Activated naive CD8-positive, alpha-beta T cell treated with anti-CD3 and anti-CD28 coated beads, Interleukin-2, amount 50 U/mL, for 16 hours (primary cell): ENCODE results near the gene RNF112.
"Not testable (repeated sequence)": the region's sequence is repeated elsewhere in the genome, so short reads cannot be mapped to it uniquely, and the experiment has no call there.

Experiments
- DNase-seq: peaks from one replicate; pipeline ENCODE4 v3.0.0-alpha.2; 2020; ENCODE audit warnings: low read depth, low spot score

The RNF112 gene

DNA sequence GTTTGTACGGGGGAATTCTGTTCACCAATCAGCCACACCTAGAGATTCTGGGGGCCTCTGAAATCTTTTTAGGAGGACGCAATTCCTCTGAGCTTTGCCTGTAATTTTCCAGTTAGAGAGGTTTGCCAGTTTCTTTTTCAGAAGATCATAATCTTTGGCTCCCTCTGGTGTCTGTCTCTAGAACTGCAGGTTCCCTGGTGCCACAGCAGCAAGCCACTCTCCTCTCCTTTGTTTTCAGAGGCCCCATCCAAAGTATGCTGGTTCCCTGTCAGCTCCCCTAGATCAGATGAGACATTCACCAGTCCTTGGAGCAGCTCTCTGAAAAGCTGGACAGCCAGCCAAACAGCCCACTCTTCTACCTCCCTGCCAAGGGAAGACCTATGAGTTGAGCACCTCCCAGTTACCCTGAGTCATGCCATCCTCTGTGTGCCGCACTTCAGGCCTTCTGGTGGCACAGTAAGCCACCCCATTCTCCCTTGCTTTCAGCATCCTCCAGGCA is 36.1 kb downstream of the RNF112 start:
- DNase-seq: peak; percentile 37

DNA sequence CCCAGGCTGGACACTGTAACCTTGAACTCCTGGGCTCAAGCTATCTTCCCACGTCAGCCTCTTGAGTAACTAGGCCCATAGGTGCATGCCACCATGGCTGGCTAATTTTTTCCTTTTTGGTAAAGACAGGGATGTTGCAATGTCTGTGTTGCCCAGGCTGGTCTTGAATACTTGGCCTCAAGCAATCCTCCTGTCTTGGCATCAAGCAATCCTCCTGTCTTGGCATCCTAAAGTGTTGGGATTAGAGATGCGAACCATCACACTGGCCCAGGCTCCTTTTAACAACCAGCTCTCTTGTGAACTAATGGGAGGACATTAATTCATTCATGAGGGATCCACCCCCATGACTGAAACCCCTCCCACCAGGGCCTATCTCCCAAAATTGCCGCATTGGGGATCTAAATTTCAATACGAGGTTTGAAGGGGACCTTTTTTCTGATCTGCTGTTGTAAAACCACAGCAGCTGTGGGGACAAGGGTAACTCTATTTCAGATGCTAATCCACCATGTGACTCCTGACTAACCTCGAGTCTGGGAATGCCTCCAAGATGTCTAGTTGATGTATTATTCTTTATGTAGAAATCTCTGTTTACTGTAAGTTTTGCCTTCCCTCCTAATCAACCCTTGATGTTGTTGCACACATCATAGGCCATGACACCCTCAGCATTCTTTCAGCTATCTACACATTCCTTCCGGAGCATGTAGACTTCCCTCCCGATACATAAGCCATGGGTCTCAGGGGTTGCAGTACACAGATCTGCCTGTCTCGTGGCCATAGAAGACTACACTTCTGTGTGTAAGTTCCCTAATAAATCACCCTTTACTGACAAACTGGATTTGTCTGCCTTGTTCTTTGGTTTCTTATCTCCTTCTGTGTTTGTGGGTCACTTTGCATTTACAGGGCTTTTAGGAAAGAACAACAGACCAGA is 37.6 kb downstream of the RNF112 start:
- DNase-seq: no peak

DNA sequence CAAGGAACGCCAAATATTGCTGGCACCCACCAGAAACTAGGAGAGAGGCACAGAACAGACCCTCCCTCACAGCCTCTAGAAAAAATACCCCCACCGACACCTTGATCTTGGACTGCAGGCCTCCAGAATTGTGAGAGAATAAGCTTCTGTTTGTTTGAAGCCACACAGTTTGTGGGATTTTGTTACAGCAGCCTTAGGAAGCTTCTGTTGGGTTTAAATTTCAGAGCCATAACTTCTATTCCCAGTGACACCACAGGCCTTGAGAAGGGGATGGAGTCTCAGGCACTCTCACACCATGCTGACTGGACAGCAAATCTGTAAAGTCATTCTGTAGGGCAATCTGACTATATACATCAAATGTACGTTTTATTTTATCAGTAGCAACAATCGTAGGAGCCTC is 38.6 kb downstream of the RNF112 start:
- DNase-seq: no peak

DNA sequence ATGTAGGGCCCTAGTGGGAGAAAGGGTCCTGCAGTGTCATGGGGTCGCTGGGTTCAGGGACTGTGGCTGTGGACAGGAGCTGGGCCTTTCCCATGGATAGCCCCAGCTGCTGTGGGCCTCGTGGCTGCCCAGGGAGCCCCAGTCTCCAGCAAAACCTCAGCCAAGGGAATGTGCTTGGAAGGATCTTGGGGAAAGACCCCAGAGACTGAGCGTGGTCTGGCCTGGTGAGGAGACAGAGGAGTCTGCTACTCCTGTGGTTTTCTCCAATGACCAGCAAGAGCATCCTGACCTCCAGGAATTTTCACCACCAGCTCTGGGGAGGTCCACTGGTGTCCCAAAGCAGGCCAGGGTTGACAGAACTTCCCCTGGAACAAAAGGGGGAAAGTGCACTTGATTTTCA is 42.3 kb downstream of the RNF112 start:
- no peak for DNase-seq

DNA sequence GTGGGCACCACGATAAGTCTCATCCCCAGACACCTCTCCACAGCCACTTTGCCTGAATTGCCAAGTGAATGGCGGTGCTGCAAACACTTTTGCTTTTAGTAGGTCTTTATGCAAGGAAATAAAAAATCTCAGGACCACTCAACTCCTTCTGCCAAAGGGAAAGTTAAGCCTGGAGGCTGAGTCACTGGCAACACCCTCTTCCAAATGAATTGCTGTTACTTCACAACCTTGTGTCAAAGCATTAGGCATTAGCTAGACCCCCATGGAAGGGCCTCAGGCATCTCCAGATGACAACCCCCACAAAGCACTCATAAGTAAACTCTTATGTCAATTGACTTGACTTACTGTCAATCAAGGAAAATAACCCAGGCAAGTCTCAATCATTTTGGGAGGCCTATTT is 43.0 kb downstream of the RNF112 start:
- no peak for DNase-seq

DNA sequence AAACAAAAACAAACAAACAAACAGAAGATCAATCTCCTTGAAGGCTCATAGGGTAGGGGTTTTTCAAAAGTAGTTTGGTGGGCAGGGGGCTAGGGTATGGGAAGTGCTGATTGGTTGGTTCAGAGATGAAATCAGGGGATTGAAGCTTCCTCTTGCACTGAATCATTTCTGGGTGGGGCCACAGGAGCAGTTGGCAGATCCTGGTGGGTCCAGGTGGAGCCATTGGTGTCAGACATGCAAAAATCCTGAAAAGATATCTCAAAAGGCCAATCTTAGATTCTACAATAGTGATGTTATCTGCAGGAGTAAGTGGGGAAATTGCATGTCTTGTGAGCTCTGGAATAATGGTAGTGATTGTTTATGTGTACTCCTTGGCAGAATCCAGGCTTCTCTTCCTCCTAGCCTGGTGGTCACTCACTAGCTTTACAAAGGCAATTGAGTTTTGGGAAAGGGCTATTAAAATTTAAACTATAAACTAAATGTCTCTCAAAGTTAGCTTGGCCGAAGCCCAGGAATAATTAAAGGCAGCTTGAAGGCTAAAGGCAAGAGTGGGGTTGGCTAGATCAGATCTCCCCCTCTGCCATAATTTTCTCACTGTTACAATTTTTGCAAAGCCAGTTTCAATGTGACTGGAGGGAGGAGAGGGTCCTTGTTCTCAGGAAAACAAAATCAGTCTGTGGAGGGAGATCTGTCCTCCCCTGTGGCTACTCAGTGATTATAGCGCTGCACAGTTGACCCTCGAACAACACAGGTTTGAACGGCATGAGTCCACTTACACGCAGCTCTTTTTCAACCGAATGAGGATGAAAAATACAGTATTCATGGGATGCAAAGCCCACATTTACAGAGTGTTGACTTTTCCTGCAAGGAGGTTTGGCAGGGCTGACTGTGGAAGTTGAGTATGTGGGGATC is 45.2 kb downstream of the RNF112 start:
- DNase-seq: no peak

DNA sequence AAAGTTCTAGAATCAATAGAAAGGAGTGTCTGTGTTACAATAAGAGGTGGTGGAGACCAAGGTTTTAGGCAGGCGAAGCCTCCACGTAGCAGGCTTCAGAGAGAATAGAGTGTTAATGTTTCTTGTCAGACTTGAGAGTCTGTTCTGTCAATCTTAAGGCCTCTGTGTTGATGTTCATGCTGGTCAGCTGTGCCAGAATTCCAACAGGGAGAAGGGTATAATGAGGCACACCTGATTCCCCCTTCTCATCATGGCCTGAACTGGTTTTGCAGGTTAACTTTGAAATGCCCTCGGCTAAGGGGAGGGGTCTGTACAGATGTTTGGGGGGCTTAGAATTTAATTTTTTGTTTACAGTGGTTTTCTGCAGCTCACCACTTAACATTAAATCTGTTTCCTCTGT is 46.0 kb downstream of the RNF112 start:
- DNase-seq: no peak

DNA sequence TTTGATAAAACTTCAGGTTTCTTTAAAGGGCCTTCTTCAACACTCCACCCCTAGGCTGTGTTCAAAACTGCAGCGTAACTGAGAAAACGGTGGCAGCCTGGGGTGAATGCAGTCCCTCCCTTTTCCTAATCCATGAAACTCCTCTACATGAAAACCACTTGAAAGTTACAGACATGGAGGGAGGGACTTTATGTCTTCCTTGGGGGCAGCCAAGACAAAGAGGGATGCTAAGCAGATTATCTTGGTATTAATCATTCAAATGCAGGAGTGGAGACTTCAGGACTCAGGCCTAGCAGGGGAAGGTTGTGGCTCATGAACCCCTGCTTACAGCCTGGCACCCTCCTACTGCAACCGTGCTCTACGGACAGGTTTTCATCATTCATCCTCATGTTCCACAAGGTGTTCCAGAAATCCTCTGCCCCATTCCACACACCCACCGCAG is 46.8 kb downstream of the RNF112 start:
- no peak for DNase-seq

DNA sequence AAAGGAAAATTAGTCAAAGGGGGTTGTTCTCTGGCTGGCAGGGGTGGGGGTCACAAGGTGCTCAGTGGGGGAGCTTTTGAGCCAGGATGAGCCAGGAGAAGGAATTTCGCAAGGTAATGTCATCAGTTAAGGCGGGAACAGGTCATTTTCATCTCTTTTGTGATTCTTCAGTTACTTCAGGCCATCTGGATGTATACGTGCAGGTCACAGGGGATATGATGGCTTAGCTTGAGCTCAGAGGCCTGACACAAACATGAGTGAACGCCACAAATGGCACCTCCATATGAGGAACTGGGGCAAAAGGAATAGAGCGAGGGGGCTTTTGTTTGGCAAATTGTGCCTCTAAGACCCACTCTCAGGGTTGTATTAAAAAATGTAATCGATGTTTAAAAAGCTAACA is 47.4 kb downstream of the RNF112 start:
- DNase-seq: not testable (repeated sequence)

DNA sequence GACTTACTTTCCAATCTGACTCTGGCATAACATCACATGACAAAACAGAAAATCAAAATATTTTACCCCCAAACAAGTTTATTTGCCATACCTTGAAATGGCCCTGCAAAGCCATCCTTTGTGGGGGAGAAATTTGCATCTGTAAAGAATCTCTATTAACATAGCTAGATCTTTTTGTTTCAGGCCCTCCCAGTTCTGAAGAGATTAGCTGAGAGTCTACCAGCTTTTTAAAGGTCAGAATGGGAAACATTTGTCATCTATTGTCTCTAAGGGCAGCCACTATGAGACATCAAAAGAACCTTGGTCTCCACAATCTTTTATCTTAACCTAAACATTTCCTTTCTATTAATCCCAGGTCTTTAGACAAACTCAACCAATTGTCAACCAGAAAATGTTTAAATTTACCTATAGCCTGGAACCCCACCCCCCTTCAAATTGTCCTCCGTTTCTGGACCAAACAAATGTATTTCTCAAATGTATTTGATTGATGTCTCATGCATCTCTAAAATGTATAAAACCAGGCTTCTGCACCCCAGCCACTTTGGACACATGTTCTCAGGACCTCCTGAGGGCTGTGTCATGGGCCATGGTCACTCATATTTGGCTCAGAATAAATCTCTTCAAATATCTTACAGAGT is 48.1 kb downstream of the RNF112 start:
- not testable (repeated sequence) for DNase-seq

DNA sequence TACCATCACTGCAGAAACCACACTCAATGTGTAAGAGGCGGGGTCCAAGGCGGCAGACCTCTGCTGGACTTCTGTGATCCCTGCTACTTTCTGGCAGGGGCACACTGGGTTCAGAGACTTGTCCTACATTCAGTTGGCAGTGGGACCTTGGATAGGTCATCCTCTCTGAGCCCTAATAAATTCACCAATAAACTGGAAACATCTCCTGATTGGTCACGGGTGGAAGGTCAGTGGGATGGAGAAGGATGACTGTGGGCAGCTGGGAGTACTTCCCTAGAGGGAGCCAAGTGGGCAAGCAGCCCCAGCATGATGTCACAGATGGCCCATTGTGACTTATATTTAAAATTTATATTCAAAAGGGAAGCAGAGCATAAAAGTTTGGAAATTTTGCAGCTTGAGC is 49.7 kb downstream of the RNF112 start:
- no peak for DNase-seq

DNA sequence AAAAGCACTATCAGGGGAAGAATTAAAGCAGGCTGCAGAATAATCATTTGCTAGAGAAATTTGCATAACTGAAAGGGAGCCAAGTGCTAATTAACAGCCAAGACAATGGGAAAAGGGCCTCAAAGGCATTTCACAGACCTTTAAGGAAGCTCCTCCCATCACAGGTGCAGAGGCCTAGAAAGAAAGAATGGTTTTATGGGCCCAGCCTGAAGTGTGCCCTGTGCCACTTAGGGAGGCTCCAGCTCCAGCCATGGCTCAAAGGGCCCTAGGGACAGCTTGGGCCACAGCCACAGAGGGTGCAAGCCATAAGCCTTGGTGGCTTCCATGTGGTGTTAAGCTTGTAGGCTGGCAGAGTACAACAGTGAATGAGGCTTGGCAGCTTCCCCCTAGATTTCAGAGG is 50.1 kb downstream of the RNF112 start:
- no peak for DNase-seq

DNA sequence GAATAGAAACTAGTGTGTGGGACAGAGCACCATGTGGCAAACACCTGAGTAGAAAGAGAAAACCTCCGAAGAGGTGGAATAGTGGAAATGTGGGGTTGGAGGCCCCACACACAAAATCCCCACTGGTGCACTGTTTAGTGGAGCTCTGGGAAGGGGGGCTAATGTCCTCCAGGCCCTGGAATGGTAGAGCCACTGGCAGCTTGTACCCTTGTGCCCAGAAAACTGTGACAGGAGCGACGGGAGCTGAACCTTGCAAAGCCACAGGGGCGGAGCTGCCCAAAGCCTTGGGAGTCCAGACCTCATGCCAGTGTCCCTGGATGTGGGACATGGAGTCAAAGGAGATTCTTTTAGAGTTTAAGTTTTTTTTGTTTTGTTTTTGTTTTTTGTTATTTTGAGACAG is 50.6 kb downstream of the RNF112 start:
- DNase-seq: no peak

DNA sequence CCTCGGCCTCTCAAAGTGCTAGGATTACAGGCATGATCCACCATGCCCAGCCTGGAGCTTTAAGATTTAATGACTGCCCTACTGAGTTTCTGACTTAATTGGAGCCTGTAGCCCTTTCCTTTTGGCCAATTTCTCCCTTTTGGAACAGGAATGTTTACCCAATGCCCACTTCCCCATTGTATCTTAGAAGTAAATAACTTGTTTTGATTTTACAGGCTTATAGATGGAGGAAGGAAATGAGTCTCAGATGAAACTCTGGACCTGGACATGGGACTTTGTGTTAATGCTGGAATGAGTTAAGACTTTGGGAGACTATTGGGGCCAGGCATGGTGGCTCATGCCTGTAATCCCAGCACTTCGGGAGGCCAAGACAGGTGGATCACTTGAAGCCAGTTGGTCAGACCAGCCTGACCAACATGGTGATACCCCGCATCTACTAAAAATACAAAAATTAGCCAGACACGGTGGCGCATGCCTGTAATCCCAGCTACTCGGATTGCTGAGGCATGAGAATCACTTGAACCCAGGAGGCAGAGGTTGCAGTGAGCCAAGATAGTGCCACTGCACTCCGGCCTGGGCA is 51.5 kb downstream of the RNF112 start:
- DNase-seq: not testable (repeated sequence)

DNA sequence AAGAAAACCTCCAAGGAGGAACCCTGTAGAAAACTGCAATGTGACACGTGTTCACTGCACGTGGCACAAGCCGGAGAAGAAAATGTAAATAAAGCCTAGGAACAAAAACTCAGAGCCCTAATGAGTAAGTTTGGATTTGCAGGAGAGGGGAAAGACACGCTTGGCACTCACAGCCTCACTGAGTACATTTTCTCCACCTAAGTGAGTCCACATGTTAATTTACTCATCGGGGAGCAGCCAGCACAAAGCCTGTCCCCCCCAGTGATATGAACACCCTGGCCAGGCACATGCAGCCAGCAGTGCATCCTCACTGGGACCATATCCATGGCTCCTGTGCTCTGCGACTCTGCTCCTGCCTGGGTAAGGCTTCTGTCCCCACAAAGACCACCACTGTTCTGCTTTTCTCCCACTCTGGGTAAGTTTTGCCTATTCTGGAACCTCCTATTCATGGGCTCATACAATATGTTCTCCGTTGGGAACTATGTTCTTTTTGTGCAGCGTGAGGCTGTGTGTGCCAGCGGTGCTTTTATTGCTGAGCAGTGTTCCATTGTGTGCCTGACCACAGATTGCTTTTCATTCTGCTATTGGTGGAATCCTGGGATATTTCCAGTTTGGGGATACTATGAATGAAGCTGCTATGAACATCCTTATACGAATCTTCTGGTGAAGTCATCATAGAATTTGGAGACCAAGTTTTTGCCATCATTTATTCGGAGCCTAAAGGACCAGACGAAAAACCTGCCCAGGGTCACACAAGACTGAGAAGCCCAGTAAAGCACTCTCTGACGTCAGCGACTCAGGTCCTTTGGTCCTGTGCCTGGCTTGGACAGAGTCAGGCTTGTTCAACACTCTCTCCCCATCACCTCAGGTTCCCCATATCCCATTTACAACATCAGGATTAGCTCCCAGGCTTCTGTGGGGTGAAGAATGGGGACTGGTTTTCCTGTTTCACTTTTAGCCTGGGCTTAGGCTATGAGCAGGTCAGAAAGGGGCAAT is 53.3 kb downstream of the RNF112 start:
- DNase-seq: no peak
